Measurements from ENCODE around the gene RHOV. TPM values are rescaled to one million over a fixed set of nuclear protein-coding genes. Genes with fewer than 3 reads are reported as not detected.

The RHOV gene
- total RNA-seq, 1 experiment from 2014 or later = 1.4 TPM

DNA sequence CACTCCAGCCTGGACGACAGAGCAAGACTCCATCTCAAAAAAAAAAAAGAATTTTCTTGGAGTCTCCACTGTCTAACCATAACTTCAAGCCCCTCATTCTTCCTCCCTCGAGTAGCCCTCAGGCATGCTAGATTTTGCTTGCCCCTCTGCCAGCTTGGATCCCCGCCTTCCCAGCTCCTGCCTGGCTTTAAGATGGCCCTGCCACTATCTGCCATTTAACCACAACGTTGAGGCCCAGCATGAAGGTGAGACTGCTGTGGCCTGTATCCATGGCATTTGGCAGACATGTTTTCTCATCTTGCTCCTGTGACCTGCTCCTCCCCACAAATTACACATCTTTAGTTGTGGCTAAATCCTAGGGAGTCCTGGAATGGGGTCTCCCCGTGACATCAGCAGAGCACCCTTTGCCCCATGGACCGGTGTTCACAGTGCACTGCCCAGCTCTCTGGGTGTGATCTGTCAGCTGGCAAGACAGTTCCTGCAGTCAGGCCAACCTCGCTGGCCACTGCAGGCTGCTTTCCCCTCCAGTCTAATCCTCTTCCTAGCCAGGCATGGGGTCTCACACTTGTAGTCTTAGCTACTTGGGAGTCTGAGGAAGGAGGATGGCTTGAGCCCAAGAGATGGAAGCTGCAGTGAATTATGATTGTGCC is 30.6 kb upstream of the RHOV start:
- H3K27ac ChIP-seq = no peak overlapping the region
- no peaks in the 10 kb centered on the region for H3K36me3 ChIP-seq (ENCODE audit: low read depth)
- peaks cover 29% of the 10 kb centered on the region; the same call in 1 of the 2 replicates for H3F3A ChIP-seq (ENCODE audit: insufficient read depth, low read depth)
- CTCF ChIA-PET = interaction anchor here (0.5 to 0.6 kb wide), 2 partner anchors 111 to 1005 kb away, joined by 3 to 4 read pairs; no protein-coding TSS in a partner anchor
- TF ChIP-seq EZH2 (IDR thresholded peaks at IDR 0.05; ENCODE audit: low read depth) = no peak
- TF ChIP-seq, protein P1, sequence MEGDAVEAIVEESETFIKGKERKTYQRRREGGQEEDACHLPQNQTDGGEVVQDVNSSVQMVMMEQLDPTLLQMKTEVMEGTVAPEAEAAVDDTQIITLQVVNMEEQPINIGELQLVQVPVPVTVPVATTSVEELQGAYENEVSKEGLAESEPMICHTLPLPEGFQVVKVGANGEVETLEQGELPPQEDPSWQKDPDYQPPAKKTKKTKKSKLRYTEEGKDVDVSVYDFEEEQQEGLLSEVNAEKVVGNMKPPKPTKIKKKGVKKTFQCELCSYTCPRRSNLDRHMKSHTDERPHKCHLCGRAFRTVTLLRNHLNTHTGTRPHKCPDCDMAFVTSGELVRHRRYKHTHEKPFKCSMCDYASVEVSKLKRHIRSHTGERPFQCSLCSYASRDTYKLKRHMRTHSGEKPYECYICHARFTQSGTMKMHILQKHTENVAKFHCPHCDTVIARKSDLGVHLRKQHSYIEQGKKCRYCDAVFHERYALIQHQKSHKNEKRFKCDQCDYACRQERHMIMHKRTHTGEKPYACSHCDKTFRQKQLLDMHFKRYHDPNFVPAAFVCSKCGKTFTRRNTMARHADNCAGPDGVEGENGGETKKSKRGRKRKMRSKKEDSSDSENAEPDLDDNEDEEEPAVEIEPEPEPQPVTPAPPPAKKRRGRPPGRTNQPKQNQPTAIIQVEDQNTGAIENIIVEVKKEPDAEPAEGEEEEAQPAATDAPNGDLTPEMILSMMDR (conservative IDR thresholded peaks at IDR 0.05) = no peak
- no peaks in the 10 kb centered on the region for H3K9me3 ChIP-seq (ENCODE audit: insufficient read depth, low read depth)
- no peak overlapping the region for H2AFZ ChIP-seq
- H3K27me3 ChIP-seq (ENCODE audit: insufficient read depth, low read depth) = no peaks in the 10 kb centered on the region
- no TSS peak for BruUV-seq (replicated peaks)
- no peaks in the 10 kb centered on the region for H3K79me2 ChIP-seq (ENCODE audit: low read depth)
- POLR2A ChIA-PET (ENCODE audit: unreplicated experiment) = interaction anchor here (0.6 to 0.7 kb wide), 2 partner anchors 114 to 340 kb away, joined by 4 to 7 read pairs; partner anchors contain the start of gene CCDC32
- H3K4me3 ChIP-seq = no peak overlapping the region
- no peak for DNase-seq
- peaks cover 18% of the 10 kb centered on the region for H3K4me1 ChIP-seq (replicated peaks; ENCODE audit: insufficient read depth)
- H3K9me2 ChIP-seq (ENCODE audit: insufficient read depth) = no peaks in the 10 kb centered on the region
- intact Hi-C loops (cut with micrococcal nuclease; ENCODE audit: unreplicated experiment) = loop anchor here (1.0 to 10.0 kb wide), 6 partner anchors 34 to 1230 kb away; partner anchors contain the start of genes NUSAP1 and OIP5
- H4K20me1 ChIP-seq (ENCODE audit: insufficient read depth) = no peaks in the 10 kb centered on the region; the same call in 1 of the 2 replicates
- no peak overlapping the region for H3K4me2 ChIP-seq

DNA sequence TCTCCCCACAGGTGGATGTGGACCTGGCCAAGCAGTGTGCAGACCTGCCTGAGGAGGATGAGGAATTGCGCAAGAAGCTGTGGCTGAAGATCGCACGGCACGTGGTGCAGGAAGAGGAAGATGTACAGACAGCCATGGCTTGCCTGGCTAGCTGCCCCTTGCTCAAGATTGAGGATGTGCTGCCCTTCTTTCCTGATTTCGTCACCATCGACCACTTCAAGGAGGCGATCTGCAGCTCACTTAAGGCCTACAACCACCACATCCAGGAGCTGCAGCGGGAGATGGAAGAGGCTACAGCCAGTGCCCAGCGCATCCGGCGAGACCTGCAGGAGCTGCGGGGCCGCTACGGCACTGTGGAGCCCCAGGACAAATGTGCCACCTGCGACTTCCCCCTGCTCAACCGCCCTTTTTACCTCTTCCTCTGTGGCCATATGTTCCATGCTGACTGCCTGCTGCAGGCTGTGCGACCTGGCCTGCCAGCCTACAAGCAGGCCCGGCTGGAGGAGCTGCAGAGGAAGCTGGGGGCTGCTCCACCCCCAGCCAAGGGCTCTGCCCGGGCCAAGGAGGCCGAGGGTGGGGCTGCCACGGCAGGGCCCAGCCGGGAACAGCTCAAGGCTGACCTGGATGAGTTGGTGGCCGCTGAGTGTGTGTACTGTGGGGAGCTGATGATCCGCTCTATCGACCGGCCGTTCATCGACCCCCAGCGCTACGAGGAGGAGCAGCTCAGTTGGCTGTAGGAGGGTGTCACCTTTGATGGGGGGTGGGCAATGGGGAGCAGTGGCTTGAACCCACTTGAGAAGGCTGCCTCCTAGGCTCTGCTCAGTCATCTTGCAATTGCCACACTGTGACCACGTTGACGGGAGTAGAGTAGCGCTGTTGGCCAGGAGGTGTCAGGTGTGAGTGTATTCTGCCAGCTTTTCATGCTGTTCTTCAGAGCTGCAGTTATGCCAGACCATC is 28.8 kb upstream of the RHOV start:
- CTCF ChIA-PET = interaction anchor here (0.5 to 0.7 kb wide), 2 partner anchors 276 to 493 kb away, joined by 3 read pairs; no protein-coding TSS in a partner anchor
- Histone ChIP-seq H3K36me3 (ENCODE audit: low read depth) (no peaks in the 10 kb centered on the region), H3K79me2 (ENCODE audit: low read depth) (no peaks in the 10 kb centered on the region), H3K9me2 (ENCODE audit: insufficient read depth) (no peaks in the 10 kb centered on the region), H2AFZ (no peak overlapping the region), H3K4me1 (replicated peaks; ENCODE audit: insufficient read depth) (peaks cover 15% of the 10 kb centered on the region), H3F3A (ENCODE audit: insufficient read depth, low read depth) (peaks cover 29% of the 10 kb centered on the region; the same call in 1 of the 2 replicates), H3K4me2 (no peak overlapping the region), H3K27me3 (ENCODE audit: insufficient read depth, low read depth) (no peaks in the 10 kb centered on the region), H3K9me3 (ENCODE audit: insufficient read depth, low read depth) (no peaks in the 10 kb centered on the region), H3K4me3 (no peak overlapping the region), H4K20me1 (ENCODE audit: insufficient read depth) (no peaks in the 10 kb centered on the region; the same call in 1 of the 2 replicates), H3K27ac (no peak overlapping the region)
- no peak for DNase-seq
- BruUV-seq (replicated peaks) = no TSS peak
- TF ChIP-seq EZH2 (IDR thresholded peaks at IDR 0.05; ENCODE audit: low read depth) = no peak
- TF ChIP-seq, protein P1 (conservative IDR thresholded peaks at IDR 0.05) = no peak
- POLR2A ChIA-PET (ENCODE audit: unreplicated experiment) = interaction anchor here (0.6 to 0.7 kb wide), 2 partner anchors 32 to 41 kb away, joined by 3 to 6 read pairs; no protein-coding TSS in a partner anchor
- intact Hi-C loops (cut with micrococcal nuclease; ENCODE audit: unreplicated experiment) = loop anchor here (5.0 to 10.0 kb wide), 2 partner anchors 909 to 1232 kb away; no protein-coding TSS in a partner anchor

DNA sequence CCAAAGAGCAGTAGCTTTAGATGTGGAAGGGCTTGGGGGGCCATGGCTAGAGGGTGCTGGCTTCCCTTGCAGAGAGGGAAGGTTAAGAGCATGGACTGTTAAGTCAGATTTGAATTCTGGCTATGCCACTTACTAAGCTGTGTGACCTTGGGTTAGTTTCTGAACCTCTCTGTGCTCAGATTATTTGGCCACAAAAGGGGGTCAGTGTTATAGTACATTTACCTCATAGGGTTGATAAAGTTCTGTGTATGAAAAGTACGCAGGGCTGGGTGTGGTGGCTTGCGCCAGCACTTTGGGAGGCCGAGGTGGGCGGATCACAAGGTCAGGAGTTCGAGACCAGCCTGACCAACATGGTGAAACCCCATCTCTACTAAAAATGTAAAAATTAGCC is 27.0 kb upstream of the RHOV start:
- DNase-seq = no peak
- no peak for TF ChIP-seq EZH2 (IDR thresholded peaks at IDR 0.05; ENCODE audit: low read depth)
- no TSS peak for BruUV-seq (replicated peaks)
- ChIA-PET CTCF (no interaction called here), POLR2A (ENCODE audit: unreplicated experiment) (no interaction called here)
- peaks cover 5% of the 10 kb centered on the region; the same call in 1 of the 2 replicates for H3K79me2 ChIP-seq (ENCODE audit: low read depth)
- no peak overlapping the region for H3K27ac ChIP-seq
- H3K27me3 ChIP-seq (ENCODE audit: insufficient read depth, low read depth) = no peaks in the 10 kb centered on the region
- H3K9me2 ChIP-seq (ENCODE audit: insufficient read depth) = no peaks in the 10 kb centered on the region
- H4K20me1 ChIP-seq (ENCODE audit: insufficient read depth) = no peaks in the 10 kb centered on the region; the same call in 1 of the 2 replicates
- H3K9me3 ChIP-seq (ENCODE audit: insufficient read depth, low read depth) = no peaks in the 10 kb centered on the region
- no peaks in the 10 kb centered on the region; the same call in 1 of the 2 replicates for H3K36me3 ChIP-seq (ENCODE audit: low read depth)
- H3K4me2 ChIP-seq = no peak overlapping the region
- peaks cover 13% of the 10 kb centered on the region; the same call in 1 of the 2 replicates for H3F3A ChIP-seq (ENCODE audit: insufficient read depth, low read depth)
- H3K4me3 ChIP-seq = no peak overlapping the region
- intact Hi-C loops (cut with micrococcal nuclease; ENCODE audit: unreplicated experiment) = loop anchor here (5.0 to 10.0 kb wide), 2 partner anchors 911 to 1234 kb away; no protein-coding TSS in a partner anchor
- H3K4me1 ChIP-seq (replicated peaks; ENCODE audit: insufficient read depth) = 0 out of 2 replicates have a peak, but pooled peaks cover under 1% of the 10 kb centered on the region
- no peak overlapping the region for H2AFZ ChIP-seq

All from PC-9 (cell line).